OCI-LY3 (cell line): ENCODE results near the gene MRPS27.

Experiments
- H2AFZ ChIP-seq: fragments of 200-600, 300-600 bp; shearing (Covaris generic); 2 replicates; pipeline ENCODE4 v1.6.0; 2014; ENCODE audit warnings: antibody characterized with exemption, low read depth, low read length
- H3K27ac ChIP-seq: fragments of 200-600, 300-600 bp; sonication (generic); 2 replicates; pipeline ENCODE4 v1.5.1; 2014; ENCODE audit warnings: mild to moderate bottlenecking, low read length, moderate library complexity, mixed read lengths
- H3K27me3 ChIP-seq: fragments of 200-600, 300-600 bp; sonication (generic); 2 replicates; pipeline ENCODE4 v1.6.1; 2014; ENCODE audit warnings: low read depth, low read length, mixed read lengths
- H3K36me3 ChIP-seq: fragments of 200-600, 300-600 bp; sonication (generic); replicated peaks from 2 replicates; pipeline ENCODE3; 2014; ENCODE audit warnings: low read depth, low read length, mixed read lengths
- H3K4me1 ChIP-seq: fragments of 300-600, 200-600 bp; sonication (generic); 2 replicates; pipeline ENCODE4 v1.6.1; 2014; ENCODE audit warnings: low read length, mixed read lengths
- H3K4me2 ChIP-seq: fragments of 200-600, 300-600 bp; sonication (generic); 2 replicates; pipeline ENCODE4 v1.6.1; 2014; ENCODE audit warnings: low read length, mixed read lengths
- H3K4me3 ChIP-seq: fragments of 300-600, 200-600 bp; sonication (generic); 2 replicates; pipeline ENCODE4 v1.5.1; 2014; ENCODE audit warnings: antibody characterized with exemption, mild to moderate bottlenecking, low read length, moderate library complexity
- H3K79me2 ChIP-seq: fragments of 300-600, 200-600 bp; shearing (Covaris generic); 2 replicates; pipeline ENCODE4 v1.6.1; 2014; ENCODE audit warnings: mild to moderate bottlenecking, low read length, mixed read lengths
- H3K9ac ChIP-seq: fragments of 300-600, 200-600 bp; shearing (Covaris generic); 2 replicates; pipeline ENCODE4 v1.6.0; 2014; ENCODE audit warnings: mild to moderate bottlenecking, low read length, moderate library complexity
- H3K9me3 ChIP-seq: fragments of 200-600, 300-600 bp; shearing (Covaris generic); 2 replicates; pipeline ENCODE4 v1.6.1; 2014; ENCODE audit warnings: low read length, mixed read lengths; ENCODE audit not compliant: insufficient read depth
- H4K20me1 ChIP-seq: fragments of 200-600, 300-600 bp; sonication (generic); 2 replicates; pipeline ENCODE4 v1.6.1; 2016; ENCODE audit warnings: low read length, mixed read lengths; ENCODE audit not compliant: insufficient read depth
- CTCF ChIP-seq: fragments of 200-600, 300-600 bp; sonication (generic); IDR thresholded peaks from 2 replicates; pipeline ENCODE4 v1.5.1; 2014; ENCODE audit warnings: antibody characterized with exemption, low read length, low read depth
- EZH2phosphoT487 ChIP-seq: fragments of 200-600 bp; shearing (Covaris generic); IDR thresholded peaks from 2 replicates; pipeline ENCODE4 v1.6.1; 2018; ENCODE audit warnings: antibody characterized with exemption, mixed run types, low read depth

MRPS27 gene

GRCh38 chr5:72273547-72273946, 46.5 kb downstream of the MRPS27 start:
- peaks cover 2% of the 10 kb centered on the region for H3K36me3 ChIP-seq
- H3K79me2 ChIP-seq: 0 out of 2 replicates have a peak, but pooled peaks cover 4% of the 10 kb centered on the region
- no peak overlapping the region for H2AFZ ChIP-seq
- H3K4me2 ChIP-seq: no peak overlapping the region
- no peak overlapping the region for H3K27ac ChIP-seq
- no peaks in the 10 kb centered on the region for H4K20me1 ChIP-seq
- H3K9me3 ChIP-seq: no peaks in the 10 kb centered on the region
- no peaks in the 10 kb centered on the region for H3K4me1 ChIP-seq
- no peak overlapping the region for H3K9ac ChIP-seq
- H3K4me3 ChIP-seq: no peak overlapping the region
- no peak for TF ChIP-seq EZH2phosphoT487
- no peaks in the 10 kb centered on the region for H3K27me3 ChIP-seq

GRCh38 chr5:72272398-72272797, 47.6 kb downstream of the MRPS27 start:
- no peak for TF ChIP-seq EZH2phosphoT487
- no peak for TF ChIP-seq CTCF
- no peak overlapping the region for H2AFZ ChIP-seq
- H3K4me1 ChIP-seq: no peaks in the 10 kb centered on the region
- H3K9me3 ChIP-seq: no peaks in the 10 kb centered on the region
- H4K20me1 ChIP-seq: no peaks in the 10 kb centered on the region
- no peak overlapping the region for H3K27ac ChIP-seq
- H3K79me2 ChIP-seq: 0 out of 2 replicates have a peak, but pooled peaks cover 4% of the 10 kb centered on the region
- no peak overlapping the region for H3K9ac ChIP-seq
- H3K27me3 ChIP-seq: no peaks in the 10 kb centered on the region
- H3K4me3 ChIP-seq: no peak overlapping the region
- no peaks in the 10 kb centered on the region for H3K36me3 ChIP-seq
- no peak overlapping the region for H3K4me2 ChIP-seq

GRCh38 chr5:72271702-72272101, 48.3 kb downstream of the MRPS27 start:
- H2AFZ ChIP-seq: no peak overlapping the region
- H3K79me2 ChIP-seq: 0 out of 2 replicates have a peak, but pooled peaks cover 4% of the 10 kb centered on the region

GRCh38 chr5:72270037-72270436, 50.0 kb downstream of the MRPS27 start:
- Histone ChIP-seq H3K27me3 (no peaks in the 10 kb centered on the region), H3K4me2 (no peak overlapping the region), H3K36me3 (no peaks in the 10 kb centered on the region), H3K79me2 (0 out of 2 replicates have a peak, but pooled peaks cover 4% of the 10 kb centered on the region), H3K9ac (no peak overlapping the region), H2AFZ (no peak overlapping the region), H4K20me1 (no peaks in the 10 kb centered on the region), H3K4me1 (no peaks in the 10 kb centered on the region), H3K4me3 (no peak overlapping the region), H3K27ac (no peak overlapping the region), H3K9me3 (no peaks in the 10 kb centered on the region)
- TF ChIP-seq EZH2phosphoT487 (no peak), CTCF (no peak)

More at GRCh38 chr5:72271702-72272101, 48.3 kb downstream of the MRPS27 start:
- Histone ChIP-seq H4K20me1 (no peaks in the 10 kb centered on the region), H3K36me3 (no peaks in the 10 kb centered on the region), H3K27me3 (no peaks in the 10 kb centered on the region), H3K4me3 (no peak overlapping the region), H3K4me1 (no peaks in the 10 kb centered on the region), H3K9me3 (no peaks in the 10 kb centered on the region), H3K27ac (no peak overlapping the region), H3K9ac (no peak overlapping the region), H3K4me2 (no peak overlapping the region)
- no peak for TF ChIP-seq CTCF
- no peak for TF ChIP-seq EZH2phosphoT487

GRCh38 chr5:72269411-72269780, 50.6 kb downstream of the MRPS27 start:
- Histone ChIP-seq H3K4me1 (no peaks in the 10 kb centered on the region), H3K9ac (no peak overlapping the region), H3K79me2 (no peaks in the 10 kb centered on the region), H3K9me3 (no peaks in the 10 kb centered on the region), H3K36me3 (no peaks in the 10 kb centered on the region), H3K27ac (no peak overlapping the region), H3K4me2 (no peak overlapping the region), H4K20me1 (no peaks in the 10 kb centered on the region), H2AFZ (no peak overlapping the region), H3K4me3 (no peak overlapping the region), H3K27me3 (no peaks in the 10 kb centered on the region)
- TF ChIP-seq CTCF (no peak), EZH2phosphoT487 (no peak)
